Kidney epithelial cell (primary cell): ENCODE measurements around the gene ANKHD1. TPM values are rescaled to one million over a fixed set of nuclear protein-coding genes. Genes with fewer than 3 reads are reported as not detected.

Experiments
- DNase-seq: peaks from one replicate; pipeline ENCODE4 v3.0.0-alpha.2; 2010; ENCODE audit warnings: low read depth
- H3K27me3 ChIP-seq: 2 replicates; pipeline ENCODE4 v1.6.0; 2011; ENCODE audit warnings: low read length; ENCODE audit not compliant: control insufficient read depth, insufficient read depth
- H3K36me3 ChIP-seq: 2 replicates; pipeline ENCODE4 v1.5.1; 2011; ENCODE audit warnings: low read length; ENCODE audit not compliant: control insufficient read depth, insufficient read depth
- H3K4me3 ChIP-seq: 2 replicates; pipeline ENCODE4 v1.5.1; 2011; ENCODE audit warnings: low read depth, mild to moderate bottlenecking, control low read depth, low read length
- CTCF ChIP-seq: IDR thresholded peaks from 2 replicates; pipeline ENCODE4 v1.5.1; 2011; ENCODE audit warnings: mild to moderate bottlenecking, moderate library complexity, low read length, control low read depth, inconsistent platforms; ENCODE audit not compliant: insufficient read depth, poor library complexity, severe bottlenecking
- total RNA-seq: library from RNA; depleted of rRNA; stranded (reverse); fragments of >200 nt; gene quantifications from 2 replicates; pipeline ENCODE4 v1.2.3, GENCODE V29; 2015

Gene ANKHD1
- total RNA-seq, 1 donor from 2014 or later = 80.4 TPM

GRCh38 chr5:140382866-140383265 is 18.8 kb upstream of the ANKHD1 start:
- H3K36me3 ChIP-seq = no peaks in the 10 kb centered on the region
- no peak for TF ChIP-seq CTCF
- no peaks in the 10 kb centered on the region for H3K27me3 ChIP-seq
- DNase-seq = no peak
- H3K4me3 ChIP-seq = no peak overlapping the region

GRCh38 chr5:140383300-140383699 is 18.3 kb upstream of the ANKHD1 start:
- Histone ChIP-seq H3K4me3 (no peak overlapping the region), H3K27me3 (no peaks in the 10 kb centered on the region), H3K36me3 (no peaks in the 10 kb centered on the region)
- TF ChIP-seq CTCF = no peak
- DNase-seq = no peak

GRCh38 chr5:140388052-140388451 is 13.6 kb upstream of the ANKHD1 start:
- no peak for DNase-seq
- no peaks in the 10 kb centered on the region for H3K27me3 ChIP-seq
- no peaks in the 10 kb centered on the region for H3K36me3 ChIP-seq
- no peak for TF ChIP-seq CTCF
- H3K4me3 ChIP-seq = no peak overlapping the region

- no peak for TF ChIP-seq CTCF
- Histone ChIP-seq H3K36me3 (no peaks in the 10 kb centered on the region), H3K4me3 (no peak overlapping the region), H3K27me3 (no peaks in the 10 kb centered on the region)
- DNase-seq = no peak
These were observed 10.3 kb upstream of the ANKHD1 start for GRCh38 chr5:140391312-140391711.

- TF ChIP-seq CTCF = no peak
- Histone ChIP-seq H3K36me3 (no peaks in the 10 kb centered on the region), H3K4me3 (no peak overlapping the region), H3K27me3 (no peaks in the 10 kb centered on the region)
- DNase-seq = no peak
These were observed 9.9 kb upstream of the ANKHD1 start for GRCh38 chr5:140391732-140392131.

GRCh38 chr5:140393738-140394137 is 7.9 kb upstream of the ANKHD1 start:
- DNase-seq = no peak
- no peak for TF ChIP-seq CTCF
- H3K36me3 ChIP-seq = no peaks in the 10 kb centered on the region
- H3K27me3 ChIP-seq = no peaks in the 10 kb centered on the region
- no peak overlapping the region for H3K4me3 ChIP-seq
